HepG2 (cell line): ENCODE data around the gene KLF7. TPM values are rescaled to one million over a fixed set of nuclear protein-coding genes. Genes with fewer than 3 reads are reported as not detected.

ENCODE experiments used
- ATAC-seq: fragments of 200-7000 bp; cut with Tn5 transposase; 3 replicates; pipeline ENCODE4 v1.9.1; 2020; ENCODE audit warnings: mild to moderate bottlenecking, moderate library complexity
- BruUV-seq: library from RNA; stranded (reverse); fragments of 400-500 nt; replicated peaks from 2 replicates; lab custom pipeline; 2021; lab: Mats Ljungman, UMichigan
- CTCF ChIA-PET: fragments of 300-600 bp; formaldehyde crosslinking; extraction: SDS; loops from one replicate; lab custom pipeline; 2021; ENCODE audit warnings: low total read pairs, inconsistent platforms, low intra/inter-chr PET ratio; lab: Yijun Ruan, JAX
- POLR2A ChIA-PET: fragments of 350-600 bp; sonication (Branson Sonifier 250); formaldehyde crosslinking; loops from one replicate; lab custom pipeline; 2020; ENCODE audit warnings: antibody characterized with exemption, inconsistent platforms; lab: Yijun Ruan, JAX
- DNase-seq: peaks from one replicate; pipeline ENCODE4 v3.0.0-alpha.2; 2015; ENCODE audit warnings: low spot score
- FAIRE-seq: peaks from 3 replicates; lab custom pipeline; 2011; peaks lifted over from hg19 to GRCh38; lab: Jason Lieb, UNC
- H2AFZ ChIP-seq: one replicate; pipeline ENCODE4 v1.6.1; 2011; ENCODE audit warnings: low read length, inconsistent platforms
- H3K27ac ChIP-seq: fragments of 300-600 bp; 3 replicates; pipeline ENCODE4 v1.8.0; 2011; ENCODE audit warnings: mixed run types, mild to moderate bottlenecking, mixed read lengths, low read length, inconsistent platforms; ENCODE audit not compliant: insufficient read depth; ENCODE audit errors: extremely low read length
- H3K27me3 ChIP-seq, 2 experiments: fragments of 200-600 bp in 1 of 2; 2 replicates in 1 of 2; 3 replicates in 1 of 2; pipeline versions ENCODE4 v1.6.0 to v1.8.0; 2011; ENCODE audit warnings: low read length in 2 of 2, mild to moderate bottlenecking in 2 of 2, moderate library complexity in 2 of 2, inconsistent platforms in 1 of 2; ENCODE audit not compliant: insufficient read depth in 2 of 2, control insufficient read depth in 1 of 2
- H3K36me3 ChIP-seq, 2 experiments: fragments of 200-600 bp in 1 of 2; replicated peaks in 1 of 2; 2 replicates in 1 of 2; 3 replicates in 1 of 2; pipeline versions ENCODE4 v1.5.1 to v1.8.0; 2011; ENCODE audit warnings: low read length in 2 of 2, inconsistent platforms in 1 of 2; ENCODE audit not compliant: insufficient read depth in 2 of 2, control insufficient read depth in 1 of 2
- H3K4me1 ChIP-seq: 2 replicates; pipeline ENCODE4 v1.5.1; 2012; ENCODE audit warnings: low read length, inconsistent platforms; ENCODE audit not compliant: insufficient read depth
- H3K4me2 ChIP-seq: 2 replicates; pipeline ENCODE4 v1.6.0; 2011; ENCODE audit warnings: low read depth, low read length, inconsistent platforms
- H3K4me3 ChIP-seq, 3 experiments: fragments of 200-600 bp in 1 of 3; sonication (generic), shearing (Covaris generic) in 1 of 3; replicated peaks in 1 of 3; 2 replicates each; pipeline ENCODE4 v1.5.1; 2011 to 2016; ENCODE audit warnings: low read length in 3 of 3, inconsistent platforms in 2 of 3, low read depth in 2 of 3, mild to moderate bottlenecking in 2 of 3, control low read depth in 1 of 3, mixed read lengths in 1 of 3; ENCODE audit not compliant: insufficient read depth in 1 of 3
- H3K79me2 ChIP-seq: one replicate; pipeline ENCODE4 v1.6.1; 2011; ENCODE audit warnings: low read length, inconsistent platforms; ENCODE audit not compliant: insufficient read depth
- H3K9ac ChIP-seq: 2 replicates; pipeline ENCODE4 v1.6.0; 2011; ENCODE audit warnings: mild to moderate bottlenecking, low read depth, low read length, inconsistent platforms; ENCODE audit not compliant: insufficient read depth
- H3K9me3 ChIP-seq: 2 replicates; pipeline ENCODE4 v1.5.1; 2012; ENCODE audit warnings: mild to moderate bottlenecking, low read length
- H4K20me1 ChIP-seq: 2 replicates; pipeline ENCODE4 v1.6.0; 2011; ENCODE audit warnings: inconsistent platforms, mild to moderate bottlenecking, low read length, moderate library complexity; ENCODE audit not compliant: insufficient read depth
- CHD2 ChIP-seq: IDR thresholded peaks from 2 replicates; pipeline ENCODE4 v1.6.1; 2011; ENCODE audit warnings: low read depth, low read length, improper control_type of control experiment
- FOXM1 ChIP-seq: sonication (generic); formaldehyde crosslinking; IDR thresholded peaks from 2 replicates; pipeline ENCODE4 v1.5.0; 2020; ENCODE audit warnings: missing genetic modification reagents
- HNRNPLL ChIP-seq: fragments of 200-400 bp; formaldehyde crosslinking; IDR thresholded peaks from 2 replicates; pipeline ENCODE4 v1.6.1; 2017; ENCODE audit warnings: mild to moderate bottlenecking, low read depth, low read length; ENCODE audit not compliant: poor library complexity, severe bottlenecking
- PAWR ChIP-seq: sonication (generic); formaldehyde crosslinking; IDR thresholded peaks from 2 replicates; pipeline ENCODE4 v1.4.0; 2020; ENCODE audit warnings: missing genetic modification reagents, mild to moderate bottlenecking, borderline replicate concordance
- PRMT3 ChIP-seq: sonication (generic); formaldehyde crosslinking; IDR thresholded peaks from 2 replicates; pipeline ENCODE4 v1.8.1; 2022; ENCODE audit warnings: low read depth, mild to moderate bottlenecking, moderate library complexity, missing genetic modification reagents, borderline replicate concordance
- PTBP1 ChIP-seq: fragments of 200-400 bp; formaldehyde crosslinking; IDR thresholded peaks from 2 replicates; pipeline ENCODE4 v1.6.1; 2018; ENCODE audit warnings: low read length, low read depth; ENCODE audit not compliant: poor library complexity, severe bottlenecking
- SOX13 ChIP-seq, 3 experiments: fragments of 450-650 bp in 1 of 3; sonication (generic) in 1 of 3; formaldehyde crosslinking in 1 of 3; IDR thresholded peaks in 2 of 3; conservative IDR thresholded peaks in 1 of 3; 2 replicates each; pipeline versions ENCODE4 v1.5.0 to v1.6.1; 2016 to 2020; ENCODE audit warnings: antibody characterized with exemption in 1 of 3, mild to moderate bottlenecking in 1 of 3, missing compliant biosample characterization in 1 of 3, missing genetic modification reagents in 1 of 3, moderate library complexity in 1 of 3
- ZC3H13 ChIP-seq: sonication (generic); formaldehyde crosslinking; IDR thresholded peaks from 2 replicates; pipeline ENCODE4 v1.8.1; 2023; ENCODE audit warnings: mild to moderate bottlenecking, missing genetic modification reagents, moderate library complexity
- ZMYM4 ChIP-seq: sonication (generic); formaldehyde crosslinking; IDR thresholded peaks from 2 replicates; pipeline ENCODE4 v1.8.1; 2023; ENCODE audit warnings: mild to moderate bottlenecking, missing genetic modification reagents
- ZNF558 ChIP-seq: sonication (generic); formaldehyde crosslinking; IDR thresholded peaks from 2 replicates; pipeline ENCODE4 v1.9.0; 2022; ENCODE audit warnings: mild to moderate bottlenecking, missing genetic modification reagents, borderline replicate concordance
- whole genome bisulfite sequencing: methylation state at CpG from one replicate; pipeline ENCODE4 v1.1.6; 2017; ENCODE audit warnings: low lambda C conversion rate; 5-methylcytosine and 5-hydroxymethylcytosine counted together
- in situ Hi-C: cut with HindIII; loops from 2 replicates; pipeline ENCODE4 v1.10.0; 2017; ENCODE audit warnings: low pct_unique_long_range_greater_than_20kb; ENCODE audit not compliant: extremely low pct_ligation_motif_present
- intact Hi-C: fragments of 100-400 bp; cut with micrococcal nuclease; formaldehyde crosslinking; loops from one replicate; pipeline ENCODE4 v1.10.0; 2022; ENCODE audit not compliant: unreplicated experiment
- polyA plus RNA-seq, 8 experiments: library from polyadenylated mRNA; depleted of rRNA in 3 of 8; stranded (reverse) in 7 of 8; unstranded in 1 of 8; fragments of >200 nt; fragmentation: Illumina TruSeq in 4 of 8; extraction: Trizol in 4 of 8; gene quantifications; 2 replicates each; pipeline versions ENCODE4 v1.2.1 to v1.2.3, GENCODE V29; 2011 to 2016; ENCODE audit warnings: low read depth in 4 of 8, missing spikeins in 1 of 8, mixed read lengths in 1 of 8; ENCODE audit not compliant: insufficient read depth in 1 of 8
- total RNA-seq, 5 experiments: library from RNA; depleted of rRNA; stranded (reverse); fragments of >200 nt; fragmentation: Illumina TruSeq; extraction: Trizol; gene quantifications; 2 replicates each; pipeline ENCODE4 v1.2.3, GENCODE V29; 2016; ENCODE audit warnings: low read depth in 1 of 5
- TF ChIP-seq, protein P1 (sequence below): sonication (generic); formaldehyde crosslinking; IDR thresholded peaks from 2 replicates; pipeline ENCODE4 v1.4.0; 2020; ENCODE audit warnings: low read depth, missing genetic modification reagents

The KLF7 gene
- total and polyA plus RNA-seq, 2 of the 13 experiments (the other 11 are each of a cell fraction or from before 2014, with no cell fraction given), result 2.6 to 5.4 TPM

DNA sequence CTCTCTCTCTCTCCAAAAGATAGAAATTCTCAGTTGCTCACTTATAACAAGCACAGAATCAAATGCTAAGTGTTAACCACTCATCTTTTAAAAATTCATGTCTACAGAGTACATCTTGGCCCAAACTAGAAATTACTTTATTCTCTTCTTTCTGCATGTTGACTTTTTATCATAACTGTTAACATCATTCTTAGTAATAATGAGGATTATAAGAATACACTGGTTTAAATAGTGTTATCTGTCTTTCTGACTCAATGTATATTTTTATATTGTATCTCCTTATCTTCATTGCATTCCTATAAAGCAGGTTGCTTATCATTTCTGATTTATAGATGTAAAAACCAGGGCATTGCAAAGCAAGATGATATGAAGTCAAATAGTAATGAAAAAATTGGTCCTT lies 17.8 kb upstream of the KLF7 start:
- POLR2A ChIA-PET, result no interaction called here
- Histone ChIP-seq H3K79me2 (no peaks in the 10 kb centered on the region), H4K20me1 (no peaks in the 10 kb centered on the region), H3K27me3 (no peaks in the 10 kb centered on the region), H3K4me1 (no peaks in the 10 kb centered on the region), H3K27ac (no peak overlapping the region), H3K36me3 (no peaks in the 10 kb centered on the region), H3K4me2 (no peak overlapping the region), H2AFZ (no peak overlapping the region), H3K9ac (no peak overlapping the region), H3K9me3 (no peaks in the 10 kb centered on the region), H3K4me3 (no peak overlapping the region)
- ATAC-seq, result no peak
- in situ Hi-C loops (no loop called here), intact Hi-C loops (no loop called here)
- CTCF ChIA-PET, result no interaction called here
- no peak for DNase-seq
- BruUV-seq, result no TSS peak
- no peak for FAIRE-seq
- no peak for TF ChIP-seq SOX13 (IDR thresholded peaks at IDR 0.05)
- no peak for TF ChIP-seq SOX13 (CRISPR knock-in tag; conservative IDR thresholded peaks at IDR 0.05 in 1 of 2, IDR thresholded peaks at IDR 0.05 in 1 of 2)
- no peak for TF ChIP-seq ZNF558 (CRISPR knock-in tag)
- no peak for TF ChIP-seq CHD2
- no peak for TF ChIP-seq FOXM1

DNA sequence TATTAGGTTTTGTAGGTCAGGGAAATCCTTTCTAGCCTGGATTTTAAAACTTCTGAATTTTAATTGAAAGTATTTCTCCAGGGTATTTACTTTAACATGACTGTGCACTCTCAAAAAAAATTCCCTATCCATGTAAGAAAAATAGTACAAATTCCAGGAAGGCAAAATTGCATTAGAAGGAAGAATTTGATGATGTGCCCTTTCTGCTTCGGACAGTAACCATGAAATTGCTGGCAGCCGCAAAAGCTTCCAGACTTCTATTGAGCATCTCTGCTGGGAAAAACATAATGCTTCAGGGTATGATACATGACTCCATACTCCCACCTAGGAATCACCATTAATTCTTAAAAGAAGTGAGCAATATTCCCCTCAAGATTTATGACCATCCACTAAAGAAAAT lies 17.2 kb upstream of the KLF7 start:
- in situ Hi-C loops, result no loop called here
- Histone ChIP-seq H3K9me3 (no peaks in the 10 kb centered on the region), H3K36me3 (no peaks in the 10 kb centered on the region), H2AFZ (no peak overlapping the region), H3K27me3 (no peaks in the 10 kb centered on the region), H3K79me2 (no peaks in the 10 kb centered on the region), H3K4me3 (no peak overlapping the region), H3K27ac (no peak overlapping the region), H3K9ac (no peak overlapping the region), H4K20me1 (no peaks in the 10 kb centered on the region), H3K4me1 (no peaks in the 10 kb centered on the region), H3K4me2 (no peak overlapping the region)
- ATAC-seq (no peak), DNase-seq (no peak), FAIRE-seq (no peak)
- CTCF ChIA-PET, result no interaction called here
- BruUV-seq, result no TSS peak
- intact Hi-C loops, result no loop called here
- 78% methylated on average over 2 of the region's 2 CpGs for whole genome bisulfite sequencing
- POLR2A ChIA-PET, result no interaction called here
- TF ChIP-seq PRMT3 (CRISPR knock-in tag) (no peak), ZMYM4 (CRISPR knock-in tag) (no peak), PAWR (CRISPR knock-in tag) (no peak), HNRNPLL (no peak), PTBP1 (no peak), ZC3H13 (CRISPR knock-in tag) (no peak)
- TF ChIP-seq, protein P1, sequence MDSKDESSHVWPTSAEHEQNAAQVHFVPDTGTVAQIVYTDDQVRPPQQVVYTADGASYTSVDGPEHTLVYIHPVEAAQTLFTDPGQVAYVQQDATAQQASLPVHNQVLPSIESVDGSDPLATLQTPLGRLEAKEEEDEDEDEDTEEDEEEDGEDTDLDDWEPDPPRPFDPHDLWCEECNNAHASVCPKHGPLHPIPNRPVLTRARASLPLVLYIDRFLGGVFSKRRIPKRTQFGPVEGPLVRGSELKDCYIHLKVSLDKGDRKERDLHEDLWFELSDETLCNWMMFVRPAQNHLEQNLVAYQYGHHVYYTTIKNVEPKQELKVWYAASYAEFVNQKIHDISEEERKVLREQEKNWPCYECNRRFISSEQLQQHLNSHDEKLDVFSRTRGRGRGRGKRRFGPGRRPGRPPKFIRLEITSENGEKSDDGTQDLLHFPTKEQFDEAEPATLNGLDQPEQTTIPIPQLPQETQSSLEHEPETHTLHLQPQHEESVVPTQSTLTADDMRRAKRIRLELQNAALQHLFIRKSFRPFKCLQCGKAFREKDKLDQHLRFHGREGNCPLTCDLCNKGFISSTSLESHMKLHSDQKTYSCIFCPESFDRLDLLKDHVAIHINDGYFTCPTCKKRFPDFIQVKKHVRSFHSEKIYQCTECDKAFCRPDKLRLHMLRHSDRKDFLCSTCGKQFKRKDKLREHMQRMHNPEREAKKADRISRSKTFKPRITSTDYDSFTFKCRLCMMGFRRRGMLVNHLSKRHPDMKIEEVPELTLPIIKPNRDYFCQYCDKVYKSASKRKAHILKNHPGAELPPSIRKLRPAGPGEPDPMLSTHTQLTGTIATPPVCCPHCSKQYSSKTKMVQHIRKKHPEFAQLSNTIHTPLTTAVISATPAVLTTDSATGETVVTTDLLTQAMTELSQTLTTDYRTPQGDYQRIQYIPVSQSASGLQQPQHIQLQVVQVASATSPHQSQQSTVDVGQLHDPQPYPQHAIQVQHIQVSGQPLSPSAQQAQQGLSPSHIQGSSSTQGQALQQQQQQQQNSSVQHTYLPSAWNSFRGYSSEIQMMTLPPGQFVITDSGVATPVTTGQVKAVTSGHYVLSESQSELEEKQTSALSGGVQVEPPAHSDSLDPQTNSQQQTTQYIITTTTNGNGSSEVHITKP (CRISPR knock-in tag), result no peak
